GM21576 (cell line): Measurements from ENCODE around the gene PPM1H.

Experiments
- ATAC-seq: cut with Tn5 transposase; IDR thresholded peaks from one replicate; pipeline ENCODE4 v1.9.1; 2021; ENCODE audit warnings: mild to moderate bottlenecking, moderate library complexity; ENCODE audit not compliant: unreplicated experiment

Gene PPM1H

GRCh38 chr12:62717643-62718042, 217.3 kb downstream of the PPM1H start:
- ATAC-seq = no peak

- no peak for ATAC-seq
These were observed 218.0 kb downstream of the PPM1H start for GRCh38 chr12:62716866-62717525.

GRCh38 chr12:62716037-62716436, 218.9 kb downstream of the PPM1H start:
- no peak for ATAC-seq

- ATAC-seq = no peak
These were observed 219.9 kb downstream of the PPM1H start for GRCh38 chr12:62714774-62715721.

GRCh38 chr12:62714181-62714773, 220.7 kb downstream of the PPM1H start:
- ATAC-seq = no peak

GRCh38 chr12:62713723-62714122, 221.2 kb downstream of the PPM1H start:
- no peak for ATAC-seq

GRCh38 chr12:62712681-62713573, 222.0 kb downstream of the PPM1H start:
- ATAC-seq = no peak

GRCh38 chr12:62711631-62712241, 223.2 kb downstream of the PPM1H start:
- no peak for ATAC-seq

GRCh38 chr12:62709311-62709710, 225.6 kb downstream of the PPM1H start:
- no peak for ATAC-seq

GRCh38 chr12:62707939-62708338, 227.0 kb downstream of the PPM1H start:
- ATAC-seq = no peak

GRCh38 chr12:62705846-62706245, 229.1 kb downstream of the PPM1H start:
- ATAC-seq = no peak

GRCh38 chr12:62703011-62703380, 232.0 kb downstream of the PPM1H start:
- ATAC-seq = no peak

- no peak for ATAC-seq
These were observed 233.5 kb downstream of the PPM1H start for GRCh38 chr12:62701492-62701891.

- ATAC-seq = no peak
These were observed 234.7 kb downstream of the PPM1H start for GRCh38 chr12:62700091-62700880.

GRCh38 chr12:62698701-62699101, 236.2 kb downstream of the PPM1H start:
- no peak for ATAC-seq

- no peak for ATAC-seq
These were observed 237.1 kb downstream of the PPM1H start for GRCh38 chr12:62697893-62698292.

- no peak for ATAC-seq
These were observed 239.3 kb downstream of the PPM1H start for GRCh38 chr12:62695696-62696095.

GRCh38 chr12:62694632-62695031, 240.3 kb downstream of the PPM1H start:
- ATAC-seq = no peak

- no peak for ATAC-seq
These were observed 240.8 kb downstream of the PPM1H start for GRCh38 chr12:62694116-62694515.
